VCaP (cell line): ENCODE data around the gene DUSP2.

Source experiments
- H3K27ac ChIP-seq: fragments of 450-650 bp; 2 replicates; pipeline ENCODE4 v1.5.1; 2017
- CTCF ChIP-seq: fragments of 450-650 bp; conservative IDR thresholded peaks from 2 replicates; pipeline ENCODE4 v1.5.1; 2017; ENCODE audit warnings: mild to moderate bottlenecking, moderate library complexity

The DUSP2 gene

DNA sequence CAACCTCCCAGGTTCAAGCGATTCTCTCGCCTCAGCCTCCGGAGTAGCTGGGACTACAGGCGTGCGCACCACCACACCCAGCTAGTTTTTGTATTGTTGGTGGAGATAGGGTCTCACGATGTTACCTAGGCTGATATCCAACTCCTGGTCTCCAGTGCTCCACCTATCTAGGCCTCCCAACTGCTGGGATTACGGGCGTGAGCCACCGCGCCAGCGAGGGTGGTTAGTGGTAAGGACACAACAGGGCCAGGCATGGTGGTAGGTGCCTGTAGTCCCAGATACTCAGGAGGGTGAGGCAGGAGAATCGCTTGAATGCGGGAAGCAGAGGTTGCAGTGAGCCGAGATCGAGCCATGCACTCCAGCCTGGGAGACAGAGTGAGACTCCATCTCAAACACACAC lies 26.6 kb upstream of the DUSP2 start:
- H3K27ac ChIP-seq = no peak overlapping the region
- TF ChIP-seq CTCF = no peak

DNA sequence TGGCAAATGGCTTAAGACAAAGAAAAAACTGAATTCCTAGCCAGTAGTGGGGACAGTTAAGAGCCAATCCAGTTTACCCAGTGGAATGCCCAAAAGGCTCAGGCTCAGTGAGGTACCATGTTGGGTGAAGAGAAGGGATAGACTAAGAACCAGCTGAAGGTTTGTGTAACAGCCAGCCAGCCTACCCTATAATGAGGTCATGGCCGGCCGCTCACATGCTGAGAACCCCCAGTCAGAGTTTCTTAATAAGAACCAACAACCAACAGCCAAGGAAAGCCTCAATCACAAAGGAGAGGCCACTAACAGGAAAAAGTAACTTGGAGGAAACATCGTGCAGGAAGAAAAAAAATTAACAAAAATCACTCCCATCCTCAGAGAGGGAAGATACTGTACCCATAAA lies 25.4 kb upstream of the DUSP2 start:
- H3K27ac ChIP-seq = no peak overlapping the region
- no peak for TF ChIP-seq CTCF

DNA sequence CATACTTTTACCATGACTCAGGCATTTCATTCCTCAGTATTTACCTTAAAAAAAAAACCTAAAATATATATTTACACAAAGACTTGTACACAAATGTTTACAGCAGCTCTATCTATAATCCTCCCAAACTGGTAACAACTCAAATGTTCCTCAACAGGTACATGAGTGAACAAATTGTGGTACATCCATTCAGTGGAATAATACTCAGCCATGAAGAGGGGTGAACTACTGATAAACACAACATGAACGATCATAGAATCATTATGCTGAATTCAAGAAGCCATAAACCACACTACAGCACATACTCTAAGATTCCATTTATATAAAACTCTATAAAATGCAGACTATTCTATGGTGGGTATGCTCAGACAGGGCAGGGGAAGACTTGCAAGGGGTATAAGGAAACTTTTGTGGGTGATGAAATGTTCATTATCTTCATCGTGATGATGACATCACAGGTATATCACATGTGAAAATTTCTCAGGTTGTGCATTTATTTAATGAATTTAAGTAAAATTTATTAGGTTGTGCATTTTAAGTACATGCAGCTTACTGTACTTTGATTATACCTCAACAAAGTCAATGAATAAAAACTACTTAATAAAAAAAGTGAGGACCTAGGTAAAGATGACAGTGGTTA lies 24.7 kb upstream of the DUSP2 start:
- no peak overlapping the region for H3K27ac ChIP-seq
- no peak for TF ChIP-seq CTCF

DNA sequence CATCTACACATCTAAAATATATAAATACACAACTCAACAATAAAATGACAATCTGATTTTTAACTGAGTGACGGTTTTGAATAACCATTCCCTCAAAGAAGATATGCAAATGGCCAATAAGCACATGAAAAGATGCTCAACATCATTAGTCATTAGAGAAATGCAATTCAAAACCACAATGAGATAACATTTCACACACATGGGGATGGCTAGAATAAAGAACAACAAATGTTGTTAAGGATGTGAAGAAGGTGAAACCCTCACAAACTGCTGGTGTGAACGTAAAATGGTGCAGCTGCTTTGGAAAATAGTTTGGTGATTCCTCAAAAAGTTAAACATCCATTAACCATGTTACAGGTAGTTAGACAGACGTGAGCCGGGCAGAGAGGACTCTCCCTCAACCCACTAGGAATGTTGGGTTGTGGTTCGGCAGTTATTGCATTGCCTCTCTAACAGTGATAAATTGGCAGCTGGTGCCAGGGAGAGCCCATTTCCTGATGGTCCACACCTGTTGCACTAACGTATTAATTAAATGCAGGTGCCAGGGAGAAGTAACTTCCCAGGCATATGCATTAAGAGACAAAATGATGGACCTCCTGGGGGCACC lies 22.3 kb upstream of the DUSP2 start:
- no peak for TF ChIP-seq CTCF
- H3K27ac ChIP-seq = peak overlapping the region; percentile 61

GRCh38 chr2:96164459-96165184 lies 19.4 kb upstream of the DUSP2 start:
- no peak overlapping the region for H3K27ac ChIP-seq
- TF ChIP-seq CTCF = no peak

GRCh38 chr2:96163768-96164429 lies 18.7 kb upstream of the DUSP2 start:
- no peak for TF ChIP-seq CTCF
- no peak overlapping the region for H3K27ac ChIP-seq

DNA sequence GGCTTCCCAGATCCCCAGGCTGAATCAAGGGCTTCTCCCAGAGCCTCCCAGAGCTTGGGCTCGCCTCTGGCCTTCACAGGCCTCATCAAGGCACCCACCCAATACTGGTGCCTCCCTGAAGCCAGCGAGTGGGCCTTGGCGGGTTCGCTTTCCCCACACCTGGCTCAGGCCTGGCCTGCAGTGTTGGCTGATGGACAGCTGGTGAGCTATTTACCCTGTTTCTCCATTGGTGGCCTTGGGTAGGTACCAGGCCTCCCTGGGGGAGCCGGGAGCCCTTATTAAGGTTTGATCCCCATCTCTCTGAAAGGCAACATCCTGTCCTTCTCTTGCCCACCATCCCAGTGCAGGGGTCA lies 18.2 kb upstream of the DUSP2 start:
- no peak for TF ChIP-seq CTCF
- H3K27ac ChIP-seq = no peak overlapping the region
